Measurements from ENCODE around the gene PAX3.

GRCh38 chr2:222239091-222239490 lies 59.7 kb downstream of the PAX3 start:
- TF ChIP-seq CTCF (IDR thresholded peaks at IDR 0.05): no peak
- TF ChIP-seq POLR2A (IDR thresholded peaks at IDR 0.05): no peak
- TF ChIP-seq POLR2AphosphoS5 (IDR thresholded peaks at IDR 0.05): no peak

Data from breast epithelium (tissue), 3 donors.